ENCODE results near the gene ACOT7. TPM values are rescaled to one million over a fixed set of nuclear protein-coding genes. Genes with fewer than 3 reads are reported as not detected.

The ACOT7 gene, protein sequence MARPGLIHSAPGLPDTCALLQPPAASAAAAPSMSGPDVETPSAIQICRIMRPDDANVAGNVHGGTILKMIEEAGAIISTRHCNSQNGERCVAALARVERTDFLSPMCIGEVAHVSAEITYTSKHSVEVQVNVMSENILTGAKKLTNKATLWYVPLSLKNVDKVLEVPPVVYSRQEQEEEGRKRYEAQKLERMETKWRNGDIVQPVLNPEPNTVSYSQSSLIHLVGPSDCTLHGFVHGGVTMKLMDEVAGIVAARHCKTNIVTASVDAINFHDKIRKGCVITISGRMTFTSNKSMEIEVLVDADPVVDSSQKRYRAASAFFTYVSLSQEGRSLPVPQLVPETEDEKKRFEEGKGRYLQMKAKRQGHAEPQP
- 83.2 TPM for polyA plus RNA-seq (2013, experiment 1 of 2)
- 81.2 TPM for polyA plus RNA-seq (2013, experiment 2 of 2)

DNA sequence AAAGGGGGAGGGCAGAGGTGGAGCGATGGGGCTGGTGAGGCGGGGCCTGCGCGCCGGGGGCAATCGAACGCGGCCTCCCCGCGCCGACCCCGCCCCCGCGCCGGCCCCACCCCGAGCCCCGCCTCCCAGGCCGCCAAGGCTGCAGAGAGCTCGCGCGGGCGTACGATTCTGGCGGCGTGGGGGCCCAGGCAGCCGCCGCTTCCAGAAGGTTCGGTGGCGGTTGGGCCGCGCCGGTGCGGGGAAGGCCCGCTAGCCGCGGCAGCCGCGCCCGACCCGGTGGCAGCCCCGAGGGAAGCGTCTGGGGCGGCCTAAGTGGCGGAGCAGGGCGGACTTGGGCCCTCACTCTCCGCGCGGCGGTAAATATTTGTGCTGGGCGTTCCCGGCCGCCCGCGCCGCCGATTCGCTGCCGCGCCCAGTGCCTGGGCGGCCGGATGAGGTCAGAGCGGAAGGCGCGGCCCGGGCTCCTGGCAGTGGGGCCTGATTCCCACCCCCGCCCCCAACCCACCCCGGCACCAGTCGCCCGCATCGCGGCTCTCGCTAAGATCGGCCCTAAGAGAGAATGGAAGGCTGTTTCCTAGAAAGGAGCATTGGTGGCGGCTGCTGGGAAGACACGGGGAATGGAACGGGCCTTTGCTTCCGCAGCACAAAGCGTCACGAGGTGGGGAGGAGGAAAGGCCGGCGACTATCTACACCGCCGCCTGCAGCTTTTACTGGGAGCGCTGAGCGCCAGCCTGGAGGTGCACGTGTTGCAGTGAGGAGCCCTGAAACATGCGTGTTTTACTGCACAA, at the start of gene ACOT7:
Gene ACOT7, minus strand, starts transcription at position 368 of the 788 bp plus-strand sequence. CDS start 368 bp downstream, outside the sequence.
- H3K18ac ChIP-seq (ENCODE audit: low read length) = peak within 1 kb of the TSS; percentile 96
- no peak within 1 kb of the TSS for H3K4ac ChIP-seq (ENCODE audit: low read length)
- H2BK120ac ChIP-seq (ENCODE audit: low read depth, low read length) = no peak within 1 kb of the TSS
- no CpG with 5 or more reads among the region's 87 CpGs for WGBS, 2 donors (ENCODE audit: extremely low coverage in 2 of 2, insufficient read length in 2 of 2, insufficient replicate concordance in 1 of 2)
- H3K27ac ChIP-seq (replicated peaks; ENCODE audit: low read length) = peak within 1 kb of the TSS; percentile 93
- H2BK15ac ChIP-seq (ENCODE audit: low read length) = no peak within 1 kb of the TSS
- no peak within 1 kb of the TSS for H4K91ac ChIP-seq (ENCODE audit: low read depth, low read length, poor library complexity)
- H3K36me3 ChIP-seq (replicated peaks in 1 of 2; ENCODE audit: control insufficient read depth in 2 of 2, insufficient read depth in 2 of 2, low read length in 2 of 2) = peaks cover 4 to 6% of the 10 kb centered on the region in 2 donors
- peak within 1 kb of the TSS; percentile 97 for H2AFZ ChIP-seq (ENCODE audit: low read length)
- H2AK5ac ChIP-seq (ENCODE audit: low read depth, low read length) = peak within 1 kb of the TSS; percentile 41
- H4K8ac ChIP-seq (ENCODE audit: low read depth, low read length) = no peak within 1 kb of the TSS
- H3K27me3 ChIP-seq (ENCODE audit: control insufficient read depth in 3 of 3, insufficient read depth in 3 of 3, low read depth in 1 of 3, low read length in 3 of 3) = no peaks in the 10 kb centered on the region
- DNase-seq (ENCODE audit: low spot score) = peak; percentile 90
- H3K14ac ChIP-seq (ENCODE audit: low read length) = peak within 1 kb of the TSS; percentile 97
- H2BK12ac ChIP-seq (ENCODE audit: low read length) = no peak within 1 kb of the TSS
- H3K4me1 ChIP-seq (ENCODE audit: control insufficient read depth in 2 of 2, insufficient read depth in 1 of 2, low read depth in 1 of 2, low read length in 2 of 2) = peaks cover 0 to 8% of the 10 kb centered on the region in 2 donors
- H3K9me3 ChIP-seq (replicated peaks in 1 of 2; ENCODE audit: control insufficient read depth in 2 of 2, insufficient read depth in 1 of 2, low read depth in 1 of 2, low read length in 2 of 2) = no peaks in the 10 kb centered on the region
- peaks cover 9% of the 10 kb centered on the region for H3K79me1 ChIP-seq (ENCODE audit: low read depth, low read length)
- H2BK5ac ChIP-seq (ENCODE audit: low read length) = no peak within 1 kb of the TSS
- peak within 1 kb of the TSS; percentile 90 for H3K4me2 ChIP-seq (ENCODE audit: insufficient read depth, low read length, poor library complexity, severe bottlenecking)
- H3K9ac ChIP-seq (ENCODE audit: low read depth, low read length, poor library complexity) = peak within 1 kb of the TSS; percentile 87
- H3K23ac ChIP-seq (ENCODE audit: low read depth, low read length, poor library complexity) = peak within 1 kb of the TSS; percentile 87
- H3K4me3 ChIP-seq (ENCODE audit: low read length in 2 of 2) = peak within 1 kb of the TSS; percentile 84 to 96

DNA sequence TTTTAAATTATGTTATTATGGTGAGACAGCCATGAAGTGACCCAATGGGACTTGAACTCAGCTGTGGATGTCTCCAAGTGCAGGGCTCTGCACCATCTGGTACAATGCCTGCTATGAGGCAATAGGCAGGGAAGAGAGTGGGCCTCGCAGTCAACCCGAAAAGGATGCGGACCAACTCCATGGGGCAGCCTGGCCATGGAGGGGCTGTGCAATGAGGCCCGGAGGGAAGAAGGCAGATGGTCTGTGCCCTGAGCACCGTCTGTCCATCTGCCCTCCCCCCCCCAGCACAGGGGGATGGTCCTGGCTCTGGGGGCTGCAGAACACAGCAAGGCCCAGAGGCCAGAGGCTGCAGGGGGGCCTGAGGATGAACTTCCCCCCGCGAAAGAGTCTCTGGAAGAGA, 48.0 kb upstream of the ACOT7 start:
- no peak overlapping the region for H2BK5ac ChIP-seq (ENCODE audit: low read length)
- no peak overlapping the region for H3K18ac ChIP-seq (ENCODE audit: low read length)
- H3K27me3 ChIP-seq (ENCODE audit: control insufficient read depth in 3 of 3, insufficient read depth in 3 of 3, low read depth in 1 of 3, low read length in 3 of 3) = peaks cover 2 to 49% (median 10%) of the 10 kb centered on the region in 3 experiments
- DNase-seq (ENCODE audit: low spot score) = no peak
- no peaks in the 10 kb centered on the region for H3K9me3 ChIP-seq (replicated peaks in 1 of 2; ENCODE audit: control insufficient read depth in 2 of 2, insufficient read depth in 1 of 2, low read depth in 1 of 2, low read length in 2 of 2)
- H2BK15ac ChIP-seq (ENCODE audit: low read length) = no peak overlapping the region
- no peak overlapping the region for H3K23ac ChIP-seq (ENCODE audit: low read depth, low read length, poor library complexity)
- no peak overlapping the region for H2BK120ac ChIP-seq (ENCODE audit: low read depth, low read length)
- peak overlapping the region; percentile 22 for H3K9ac ChIP-seq (ENCODE audit: low read depth, low read length, poor library complexity)
- H3K4me2 ChIP-seq (ENCODE audit: insufficient read depth, low read length, poor library complexity, severe bottlenecking) = no peak overlapping the region
- no peak overlapping the region for H3K4ac ChIP-seq (ENCODE audit: low read length)
- no peaks in the 10 kb centered on the region for H3K79me1 ChIP-seq (ENCODE audit: low read depth, low read length)
- H3K36me3 ChIP-seq (replicated peaks in 1 of 2; ENCODE audit: control insufficient read depth in 2 of 2, insufficient read depth in 2 of 2, low read length in 2 of 2) = no peaks in the 10 kb centered on the region
- no peak overlapping the region for H2AFZ ChIP-seq (ENCODE audit: low read length)
- no peak overlapping the region for H3K14ac ChIP-seq (ENCODE audit: low read length)
- no peak overlapping the region for H2BK12ac ChIP-seq (ENCODE audit: low read length)
- H2AK5ac ChIP-seq (ENCODE audit: low read depth, low read length) = peak overlapping the region; percentile 13
- no peak overlapping the region for H4K91ac ChIP-seq (ENCODE audit: low read depth, low read length, poor library complexity)
- peaks cover 8 to 21% of the 10 kb centered on the region in 2 donors for H3K4me1 ChIP-seq (ENCODE audit: control insufficient read depth in 2 of 2, insufficient read depth in 1 of 2, low read depth in 1 of 2, low read length in 2 of 2)
- no CpG with 5 or more reads among the region's 7 CpGs for WGBS, 2 donors (ENCODE audit: extremely low coverage in 2 of 2, insufficient read length in 2 of 2, insufficient replicate concordance in 1 of 2)
- no peak overlapping the region for H4K8ac ChIP-seq (ENCODE audit: low read depth, low read length)
- H3K4me3 ChIP-seq (ENCODE audit: low read length in 2 of 2) = no peak overlapping the region
- H3K27ac ChIP-seq (replicated peaks; ENCODE audit: low read length) = no peak overlapping the region

DNA sequence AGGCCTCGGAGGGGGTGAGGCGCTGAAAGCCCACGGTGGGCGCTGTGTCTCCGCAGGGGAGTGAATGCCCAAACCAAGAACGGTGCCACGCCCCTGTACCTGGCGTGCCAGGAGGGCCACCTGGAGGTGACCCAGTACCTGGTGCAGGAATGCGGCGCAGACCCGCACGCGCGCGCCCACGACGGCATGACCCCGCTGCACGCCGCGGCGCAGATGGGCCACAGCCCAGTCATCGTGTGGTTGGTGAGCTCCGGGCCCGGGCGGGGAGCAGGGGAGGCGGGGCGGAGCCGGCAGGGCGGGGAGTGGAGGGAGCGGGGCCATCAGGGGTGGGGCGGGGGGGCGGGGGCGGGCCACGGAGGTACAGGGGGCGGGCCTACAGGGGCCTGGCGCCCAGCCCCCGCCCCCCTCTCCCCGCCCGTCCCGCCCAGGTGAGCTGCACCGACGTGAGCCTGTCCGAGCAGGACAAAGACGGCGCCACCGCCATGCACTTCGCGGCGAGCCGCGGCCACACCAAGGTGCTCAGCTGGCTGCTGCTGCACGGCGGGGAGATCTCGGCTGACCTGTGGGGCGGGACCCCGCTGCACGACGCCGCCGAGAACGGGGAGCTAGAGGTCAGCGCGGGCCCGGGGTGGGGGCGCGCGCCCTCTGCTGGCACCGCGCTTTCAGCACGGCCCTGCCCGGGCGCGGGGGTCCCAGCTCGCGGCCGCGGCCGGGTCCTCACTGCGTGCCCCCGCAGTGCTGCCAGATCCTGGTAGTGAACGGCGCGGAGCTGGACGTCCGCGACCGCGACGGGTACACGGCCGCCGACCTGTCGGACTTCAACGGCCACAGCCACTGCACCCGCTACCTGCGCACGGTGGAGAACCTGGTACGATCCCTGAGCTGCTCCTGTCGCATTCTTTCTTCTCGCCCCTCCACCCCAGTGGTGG, 46.9 kb upstream of the ACOT7 start:
- H3K4me3 ChIP-seq (ENCODE audit: low read length in 2 of 2) = peak overlapping the region in 1 of 2 donors; percentile 79
- no peak for DNase-seq (ENCODE audit: low spot score)

More for the DNA sequence above, 46.9 kb upstream of the ACOT7 start:
- WGBS, 2 donors (ENCODE audit: extremely low coverage in 2 of 2, insufficient read length in 2 of 2, insufficient replicate concordance in 1 of 2) = no CpG with 5 or more reads among the region's 101 CpGs
- H3K4me2 ChIP-seq (ENCODE audit: insufficient read depth, low read length, poor library complexity, severe bottlenecking) = peak overlapping the region; percentile 45
- no peaks in the 10 kb centered on the region for H3K9me3 ChIP-seq (replicated peaks in 1 of 2; ENCODE audit: control insufficient read depth in 2 of 2, insufficient read depth in 1 of 2, low read depth in 1 of 2, low read length in 2 of 2)
- H3K4me1 ChIP-seq (ENCODE audit: control insufficient read depth in 2 of 2, insufficient read depth in 1 of 2, low read depth in 1 of 2, low read length in 2 of 2) = peaks cover 5 to 13% of the 10 kb centered on the region in 2 donors
- peak overlapping the region; percentile 92 for H2BK15ac ChIP-seq (ENCODE audit: low read length)
- H3K27me3 ChIP-seq (ENCODE audit: control insufficient read depth in 3 of 3, insufficient read depth in 3 of 3, low read depth in 1 of 3, low read length in 3 of 3) = peaks cover 2 to 49% (median 10%) of the 10 kb centered on the region in 3 experiments
- H2BK12ac ChIP-seq (ENCODE audit: low read length) = peak overlapping the region; percentile 58
- no peak overlapping the region for H2BK120ac ChIP-seq (ENCODE audit: low read depth, low read length)
- H4K91ac ChIP-seq (ENCODE audit: low read depth, low read length, poor library complexity) = no peak overlapping the region
- H2BK5ac ChIP-seq (ENCODE audit: low read length) = no peak overlapping the region
- peak overlapping the region; percentile 44 for H3K9ac ChIP-seq (ENCODE audit: low read depth, low read length, poor library complexity)
- H3K14ac ChIP-seq (ENCODE audit: low read length) = peak overlapping the region; percentile 21
- H3K23ac ChIP-seq (ENCODE audit: low read depth, low read length, poor library complexity) = peak overlapping the region; percentile 85
- no peaks in the 10 kb centered on the region for H3K79me1 ChIP-seq (ENCODE audit: low read depth, low read length)
- peak overlapping the region; percentile 53 for H2AFZ ChIP-seq (ENCODE audit: low read length)
- no peak overlapping the region for H3K27ac ChIP-seq (replicated peaks; ENCODE audit: low read length)
- no peak overlapping the region for H3K4ac ChIP-seq (ENCODE audit: low read length)
- peak overlapping the region; percentile 97 for H3K18ac ChIP-seq (ENCODE audit: low read length)
- H4K8ac ChIP-seq (ENCODE audit: low read depth, low read length) = peak overlapping the region; percentile 6
- H3K36me3 ChIP-seq (replicated peaks in 1 of 2; ENCODE audit: control insufficient read depth in 2 of 2, insufficient read depth in 2 of 2, low read length in 2 of 2) = no peaks in the 10 kb centered on the region
- peak overlapping the region; percentile 95 for H2AK5ac ChIP-seq (ENCODE audit: low read depth, low read length)

All from neuronal stem cell (in vitro differentiated cells).